ENCODE data around the gene RPS16. TPM values are rescaled to one million over a fixed set of nuclear protein-coding genes. Genes with fewer than 3 reads are reported as not detected.
A peak's percentile ranks its signal among the peaks of the same experiment; 100 is the strongest.

The RPS16 gene
- total and polyA plus RNA-seq, 2 of the 13 experiments (the other 11 are each of a cell fraction or from before 2014, with no cell fraction given): 488 to 2,583 TPM

- TF ChIP-seq TSC22D2 (CRISPR knock-in tag; IDR thresholded peaks at IDR 0.05; ENCODE audit: borderline replicate concordance): 0 out of 2 replicates have a peak, but pooled peaks have one; percentile 14
- TF ChIP-seq NR3C1 (CRISPR knock-in tag; IDR thresholded peaks at IDR 0.05): no peak
- TF ChIP-seq ZNF768 (CRISPR knock-in tag; IDR thresholded peaks at IDR 0.05): peak; percentile 29; the same call in 1 of the 2 replicates
- no peak for TF ChIP-seq ISX (CRISPR knock-in tag; conservative IDR thresholded peaks at IDR 0.05)
- TF ChIP-seq YY1 (IDR thresholded peaks at IDR 0.05; ENCODE audit: insufficient read depth, insufficient replicate concordance, low read depth, low read length): no peak
- no peak for TF ChIP-seq MTA1 (CRISPR knock-in tag; IDR thresholded peaks at IDR 0.05; ENCODE audit: borderline replicate concordance)
- no peak for TF ChIP-seq JUND (CRISPR knock-in tag; IDR thresholded peaks at IDR 0.05)
- TF ChIP-seq ZNF800 (CRISPR knock-in tag; IDR thresholded peaks at IDR 0.05): no peak
- TF ChIP-seq MYC (CRISPR knock-in tag; IDR thresholded peaks at IDR 0.05; ENCODE audit: borderline replicate concordance): no peak
- TF ChIP-seq GFI1 (CRISPR knock-in tag; IDR thresholded peaks at IDR 0.05; ENCODE audit: borderline replicate concordance): 0 out of 2 replicates have a peak, but pooled peaks have one; percentile 57
- TF ChIP-seq ZNF281 (CRISPR knock-in tag; IDR thresholded peaks at IDR 0.05; ENCODE audit: borderline replicate concordance): peak; percentile 22; the same call in 1 of the 2 replicates
- no peak for TF ChIP-seq ZNF143 (CRISPR knock-in tag; IDR thresholded peaks at IDR 0.05)
- TF ChIP-seq ETS1 (CRISPR knock-in tag; IDR thresholded peaks at IDR 0.05): no peak
- TF ChIP-seq NBN (conservative IDR thresholded peaks at IDR 0.05): no peak
- no peak for TF ChIP-seq U2AF1 (optimal IDR thresholded peaks at IDR 0.05; ENCODE audit: low read depth, low read length)
- TF ChIP-seq ZNF850 (CRISPR knock-in tag; conservative IDR thresholded peaks at IDR 0.05): no peak
- TF ChIP-seq NR1H2 (CRISPR knock-in tag; IDR thresholded peaks at IDR 0.05; ENCODE audit: borderline replicate concordance, low read depth): no peak
- TF ChIP-seq FOXK2 (IDR thresholded peaks at IDR 0.05): no peak
- 0 out of 2 replicates have a peak, but pooled peaks have one; percentile 30 for TF ChIP-seq SIN3A (IDR thresholded peaks at IDR 0.05; ENCODE audit: borderline replicate concordance, low read depth, low read length)
- peak; percentile 18 for TF ChIP-seq SKI (IDR thresholded peaks at IDR 0.05; ENCODE audit: partially characterized antibody)
- TF ChIP-seq MBNL3 (CRISPR knock-in tag; conservative IDR thresholded peaks at IDR 0.05): no peak
- no peak for TF ChIP-seq ZNF781 (CRISPR knock-in tag; IDR thresholded peaks at IDR 0.05; ENCODE audit: borderline replicate concordance, not compliant biosample characterization)
- no peak for TF ChIP-seq SPEN (CRISPR knock-in tag; IDR thresholded peaks at IDR 0.05; ENCODE audit: low read depth)
- no peak for TF ChIP-seq ZNF766 (CRISPR knock-in tag; IDR thresholded peaks at IDR 0.05; ENCODE audit: borderline replicate concordance)
- no peak for TF ChIP-seq ZNF225 (CRISPR knock-in tag; IDR thresholded peaks at IDR 0.05)
- no peak for TF ChIP-seq ZSCAN22 (CRISPR knock-in tag; IDR thresholded peaks at IDR 0.05)
Measured at GRCh38 chr19:39428283-39429112, 7.3 kb downstream of the RPS16 start (continued).

Measured in HepG2 (cell line).